ENCODE results near the gene ZNF777.

DNA sequence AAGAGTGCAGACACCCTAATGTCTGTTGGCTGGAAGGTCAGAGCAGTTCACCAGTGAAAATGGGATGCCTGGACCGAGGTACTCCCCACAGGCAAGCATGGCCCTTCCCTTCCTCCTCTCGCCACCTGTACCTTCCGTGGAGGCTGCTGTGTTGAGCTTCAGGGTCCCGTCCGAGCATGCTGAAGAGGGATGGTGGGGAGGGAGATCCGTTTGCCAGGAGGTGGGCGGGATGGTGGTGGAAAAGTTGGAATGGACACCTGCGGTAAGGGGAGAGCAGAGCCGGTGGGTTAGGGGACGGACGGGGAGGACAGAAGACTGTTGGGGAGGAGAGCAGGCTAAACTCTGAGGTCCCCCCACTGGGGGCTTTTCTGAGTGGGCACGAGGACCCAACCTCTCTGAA lies 15.9 kb upstream of the ZNF777 start:
- TF ChIP-seq, protein P1, sequence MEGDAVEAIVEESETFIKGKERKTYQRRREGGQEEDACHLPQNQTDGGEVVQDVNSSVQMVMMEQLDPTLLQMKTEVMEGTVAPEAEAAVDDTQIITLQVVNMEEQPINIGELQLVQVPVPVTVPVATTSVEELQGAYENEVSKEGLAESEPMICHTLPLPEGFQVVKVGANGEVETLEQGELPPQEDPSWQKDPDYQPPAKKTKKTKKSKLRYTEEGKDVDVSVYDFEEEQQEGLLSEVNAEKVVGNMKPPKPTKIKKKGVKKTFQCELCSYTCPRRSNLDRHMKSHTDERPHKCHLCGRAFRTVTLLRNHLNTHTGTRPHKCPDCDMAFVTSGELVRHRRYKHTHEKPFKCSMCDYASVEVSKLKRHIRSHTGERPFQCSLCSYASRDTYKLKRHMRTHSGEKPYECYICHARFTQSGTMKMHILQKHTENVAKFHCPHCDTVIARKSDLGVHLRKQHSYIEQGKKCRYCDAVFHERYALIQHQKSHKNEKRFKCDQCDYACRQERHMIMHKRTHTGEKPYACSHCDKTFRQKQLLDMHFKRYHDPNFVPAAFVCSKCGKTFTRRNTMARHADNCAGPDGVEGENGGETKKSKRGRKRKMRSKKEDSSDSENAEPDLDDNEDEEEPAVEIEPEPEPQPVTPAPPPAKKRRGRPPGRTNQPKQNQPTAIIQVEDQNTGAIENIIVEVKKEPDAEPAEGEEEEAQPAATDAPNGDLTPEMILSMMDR (IDR thresholded peaks at IDR 0.05): no peak
- TF ChIP-seq POLR2A (IDR thresholded peaks at IDR 0.05): no peak

Measured in adrenal gland (tissue), 5 donors.